NCI-H2196 treated with DMSO at 0.1 percent for 48 hours (cell line): Measurements from ENCODE around the gene KMT2A.

Experiments used
- DNase-seq: peaks from one replicate; lab custom pipeline; 2025; ENCODE audit not compliant: unreplicated experiment; lab: John Stamatoyannopoulos, UW

Gene KMT2A

GRCh38 chr11:118574636-118575035 lies 138.3 kb downstream of the KMT2A start:
- no peak for DNase-seq
